ENCODE measurements around the gene NBAS. TPM values are rescaled to one million over a fixed set of nuclear protein-coding genes. Genes with fewer than 3 reads are reported as not detected.

The NBAS gene
- total and polyA plus RNA-seq, 9 of the 15 experiments (the other 6 are each of a cell fraction or from before 2014, with no cell fraction given), result 15.3 to 94.4 (median 69.9) TPM

- TF ChIP-seq E2F8 (IDR thresholded peaks at IDR 0.05; ENCODE audit: low read depth, partially characterized antibody) (no peak), TEAD1 (CRISPR knock-in tag; IDR thresholded peaks at IDR 0.05) (no peak), MYNN (IDR thresholded peaks at IDR 0.05) (no peak), MYNN (CRISPR knock-in tag; IDR thresholded peaks at IDR 0.05) (no peak), DLX4 (CRISPR knock-in tag; IDR thresholded peaks at IDR 0.05) (no peak), PKNOX1 (IDR thresholded peaks at IDR 0.05) (no peak), HDAC2 (IDR thresholded peaks at IDR 0.05) (no peak), ZHX1 (conservative IDR thresholded peaks at IDR 0.05; ENCODE audit: low read length) (no peak), ZSCAN32 (CRISPR knock-in tag; IDR thresholded peaks at IDR 0.05) (no peak), KDM5B (IDR thresholded peaks at IDR 0.05; ENCODE audit: insufficient replicate concordance, low read depth, low read length) (no peak), E2F1 (CRISPR knock-in tag; IDR thresholded peaks at IDR 0.05) (no peak), ETV5 (CRISPR knock-in tag; IDR thresholded peaks at IDR 0.05; ENCODE audit: low read depth) (no peak), ARID3B (CRISPR knock-in tag; IDR thresholded peaks at IDR 0.05; ENCODE audit: borderline replicate concordance) (no peak), HMG20B (CRISPR knock-in tag; IDR thresholded peaks at IDR 0.05) (no peak), POLR2H (tag; IDR thresholded peaks at IDR 0.05; ENCODE audit: low read depth) (no peak), NBN (IDR thresholded peaks at IDR 0.05; ENCODE audit: low read depth) (no peak), SIX5 (IDR thresholded peaks at IDR 0.05; ENCODE audit: borderline replicate concordance in 1 of 2, insufficient read depth in 1 of 2, low read depth in 1 of 2, low read length in 2 of 2) (no peak)
These were observed 770 bp downstream of the NBAS start (continued) for GRCh38 chr2:15560140-15560987.

All from K562 (cell line).